HG02759 (cell line): ENCODE data around the gene HLA-DMB.
"Not testable (repeated sequence)": the region's sequence is repeated elsewhere in the genome, so short reads cannot be mapped to it uniquely, and the experiment has no call there.

Source experiments
- ATAC-seq: cut with Tn5 transposase; IDR thresholded peaks from one replicate; pipeline ENCODE4 v1.9.1; 2021; ENCODE audit warnings: mild to moderate bottlenecking, moderate library complexity; ENCODE audit not compliant: unreplicated experiment

HLA-DMB gene

DNA sequence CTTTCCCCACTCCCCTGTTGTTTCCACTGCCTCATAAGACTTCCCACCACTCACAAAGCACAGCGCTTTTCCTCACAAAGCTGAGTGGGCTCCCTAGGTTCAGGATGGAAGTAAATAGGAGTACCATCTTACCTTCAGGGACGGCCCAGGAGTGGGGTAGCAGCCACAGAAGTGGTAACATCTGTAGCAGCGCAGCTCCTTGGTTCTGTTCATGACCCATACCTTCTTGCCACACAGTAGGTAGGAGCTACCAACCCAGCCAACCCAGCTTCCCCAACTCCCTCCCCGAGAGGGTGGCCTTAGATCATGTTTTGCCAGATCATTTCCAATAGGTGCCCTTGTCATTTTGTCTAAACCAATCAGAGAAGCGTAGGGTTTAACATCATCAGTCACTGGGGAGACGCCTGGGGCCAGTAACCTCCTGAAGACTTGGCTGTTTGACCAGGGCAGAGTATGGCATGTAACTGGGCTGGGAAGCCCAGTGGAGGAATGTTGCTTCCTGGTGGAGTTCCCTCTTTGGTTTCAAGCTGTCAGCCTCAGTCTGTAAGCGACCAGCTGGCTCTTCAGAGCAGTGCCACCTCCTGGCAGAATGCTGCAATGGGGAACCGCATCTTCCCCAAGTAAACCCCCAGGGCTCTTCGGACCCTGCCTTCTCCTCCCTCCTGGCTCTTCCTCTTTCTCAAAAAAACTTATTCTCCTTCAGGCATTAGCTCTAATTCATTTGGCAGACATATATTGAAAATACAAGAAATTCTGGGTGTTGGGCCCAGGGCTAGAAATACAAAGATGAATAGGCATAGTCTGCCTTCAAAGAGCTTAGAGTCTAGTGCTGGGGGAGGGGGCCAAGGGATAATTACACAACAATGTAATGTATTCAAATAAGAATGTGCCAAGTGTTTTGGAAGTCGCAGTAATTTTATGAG, 12.2 kb upstream of the HLA-DMB start, which contains the start of gene HLA-DMA:
Gene HLA-DMA, minus strand, starts transcription at position 281 of the 923 bp plus-strand sequence. Its CDS starts 61 bp downstream, at position 220.
- ATAC-seq: peak; percentile 89

DNA sequence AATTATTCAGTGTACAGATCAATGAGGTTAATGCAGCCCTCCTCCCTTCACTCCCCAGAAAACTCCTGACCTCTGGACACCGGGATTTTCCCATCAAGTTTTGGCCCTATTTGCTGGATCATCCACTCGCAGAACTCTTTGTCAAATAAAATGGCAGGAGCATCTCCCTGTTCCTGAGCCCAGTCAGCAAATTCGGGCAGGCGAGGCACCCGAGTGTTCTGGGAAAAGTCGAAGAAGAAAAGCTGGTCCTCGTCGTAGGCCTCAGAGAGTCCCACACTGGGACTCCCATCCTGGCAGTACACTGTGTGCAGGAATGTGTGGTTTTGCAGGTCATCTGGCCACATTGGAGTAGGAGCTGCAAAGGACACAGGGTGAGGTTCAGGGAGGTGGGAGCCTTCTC, 9.6 kb upstream of the HLA-DMB start:
- ATAC-seq: no peak

- ATAC-seq: no peak
Observed at GRCh38 chr6:32950010-32950409, 9.2 kb upstream of the HLA-DMB start.

- no peak for ATAC-seq
Observed at GRCh38 chr6:32949113-32949512, 8.3 kb upstream of the HLA-DMB start.

- ATAC-seq: no peak
Observed at GRCh38 chr6:32947552-32948465, 7.0 kb upstream of the HLA-DMB start.

- ATAC-seq: no peak
Observed at GRCh38 chr6:32946893-32947292, 6.1 kb upstream of the HLA-DMB start.

GRCh38 chr6:32945953-32946352, 5.1 kb upstream of the HLA-DMB start:
- no peak for ATAC-seq

GRCh38 chr6:32945108-32945760, 4.4 kb upstream of the HLA-DMB start:
- no peak for ATAC-seq

DNA sequence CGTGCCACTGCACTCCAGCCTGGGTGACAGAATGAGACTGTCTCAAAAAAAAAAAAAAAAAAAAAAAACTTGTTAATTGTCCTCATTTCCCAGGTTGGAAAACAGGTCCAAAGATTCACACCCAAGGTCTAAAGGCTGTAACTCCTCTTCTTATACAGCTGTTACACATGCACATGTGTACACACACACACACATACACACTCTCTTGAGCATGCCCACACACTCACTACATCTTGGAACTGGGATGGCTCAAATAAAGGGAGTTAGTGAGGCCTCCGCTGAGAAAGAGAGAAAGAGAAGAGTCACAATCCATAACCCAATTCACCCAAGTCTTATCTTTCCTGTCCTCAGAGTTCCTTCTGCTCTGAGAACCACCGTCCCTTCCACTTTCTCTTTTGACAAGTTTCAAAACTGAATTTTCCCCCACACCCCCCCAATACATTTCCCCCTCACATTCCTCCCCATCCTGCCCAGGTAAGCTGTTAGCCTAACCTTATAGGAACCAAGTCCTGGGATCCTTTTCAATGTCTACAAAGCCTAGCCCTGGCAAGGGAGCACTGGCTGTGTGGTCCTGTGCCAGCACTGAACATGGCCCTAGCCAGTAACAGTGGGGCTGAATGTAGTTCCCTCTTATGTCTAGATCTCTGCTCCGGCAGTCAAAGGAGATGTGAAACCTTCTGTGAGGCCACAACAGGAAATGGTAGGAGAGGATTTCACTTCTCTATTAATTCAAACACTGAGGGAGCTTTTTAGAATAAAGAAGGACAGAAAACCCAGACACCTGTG, 3.2 kb upstream of the HLA-DMB start:
- ATAC-seq: peak; percentile 43

- ATAC-seq: not testable (repeated sequence)
Observed at GRCh38 chr6:32942555-32943123, 1.8 kb upstream of the HLA-DMB start.

- ATAC-seq: peak; percentile 61
Observed at GRCh38 chr6:32941214-32941768, 463 bp upstream of the HLA-DMB start.

DNA sequence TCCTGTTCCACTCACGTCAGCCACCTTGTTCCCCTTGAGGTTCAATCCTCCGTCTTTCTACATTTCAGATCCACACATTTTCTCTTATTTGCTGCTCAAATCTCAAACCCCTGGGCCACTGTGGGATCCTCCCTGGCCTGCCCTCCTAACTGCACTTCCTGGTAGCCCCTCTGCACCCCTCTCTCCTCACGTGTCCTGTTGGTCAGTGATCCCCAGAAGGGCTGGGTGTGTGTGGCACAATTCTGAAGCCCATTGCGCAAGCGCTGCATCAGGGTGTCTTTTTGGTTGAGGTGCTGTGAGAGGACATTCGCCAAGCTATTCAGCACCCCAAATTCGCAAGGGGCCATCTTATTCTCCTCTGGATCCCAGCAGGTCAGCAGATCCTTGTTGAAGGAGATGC, 2.3 kb downstream of the HLA-DMB start:
- ATAC-seq: no peak

DNA sequence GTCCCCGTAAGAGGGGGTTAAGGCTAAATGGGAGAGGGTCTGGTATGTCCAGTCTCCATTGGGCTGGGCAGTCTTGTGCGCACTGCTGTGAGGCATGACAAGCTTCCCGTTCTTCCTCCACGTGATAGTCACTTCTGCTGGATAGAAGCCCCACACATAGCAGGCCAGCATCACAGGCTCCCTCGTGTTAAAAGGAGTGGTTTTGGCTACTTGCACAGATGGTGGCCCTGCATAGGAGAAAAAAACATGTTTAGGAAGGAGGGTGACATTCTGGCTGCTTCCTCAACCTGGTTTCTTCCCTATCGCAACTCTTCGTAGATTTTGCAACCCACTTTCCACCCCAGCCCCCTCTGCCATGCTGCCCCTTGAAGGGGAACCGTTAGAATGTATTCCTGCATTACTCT, 3.6 kb downstream of the HLA-DMB start:
- ATAC-seq: no peak

DNA sequence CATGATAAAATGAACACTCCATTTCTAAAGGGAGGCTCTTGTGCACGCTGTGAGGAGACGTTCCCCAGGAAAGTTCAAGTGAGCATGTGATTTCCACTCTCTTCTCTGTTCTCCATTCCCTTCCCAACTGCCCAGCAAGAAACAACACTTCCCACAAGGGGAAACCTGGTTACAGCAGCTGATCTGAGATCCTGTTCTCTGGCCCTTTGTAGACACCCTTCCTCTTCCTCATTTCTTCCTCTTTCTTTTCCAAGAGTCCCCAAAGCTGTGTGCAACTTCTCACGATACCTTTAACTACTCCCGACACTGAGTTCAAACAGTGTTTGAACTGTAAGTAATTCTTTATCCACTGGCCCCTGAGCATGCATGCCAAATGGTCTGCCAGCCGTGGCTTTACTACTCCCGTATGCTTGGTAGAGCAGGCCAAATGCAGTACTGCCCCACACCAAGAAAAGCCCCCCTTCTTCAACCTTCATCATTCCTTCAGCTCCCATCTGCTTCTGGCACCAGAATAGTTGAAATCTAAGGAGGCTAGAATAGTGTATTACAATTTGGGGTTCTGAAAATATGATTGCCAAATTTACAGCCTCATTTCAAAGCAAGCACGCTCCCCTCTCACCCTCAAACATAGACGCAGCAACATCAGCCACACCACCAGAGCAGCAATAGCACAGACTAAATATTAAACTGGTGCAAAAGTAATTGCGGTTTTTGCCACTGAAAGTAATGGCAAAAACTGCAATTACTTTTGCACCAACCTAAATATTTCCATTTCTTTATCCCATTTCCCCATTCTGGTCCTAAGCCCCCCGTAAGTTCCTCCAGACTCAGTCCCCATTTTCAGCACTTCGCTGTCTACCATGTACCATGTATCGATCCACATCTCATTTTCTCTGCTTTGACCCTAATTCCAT, 4.3 kb downstream of the HLA-DMB start:
- no peak for ATAC-seq

DNA sequence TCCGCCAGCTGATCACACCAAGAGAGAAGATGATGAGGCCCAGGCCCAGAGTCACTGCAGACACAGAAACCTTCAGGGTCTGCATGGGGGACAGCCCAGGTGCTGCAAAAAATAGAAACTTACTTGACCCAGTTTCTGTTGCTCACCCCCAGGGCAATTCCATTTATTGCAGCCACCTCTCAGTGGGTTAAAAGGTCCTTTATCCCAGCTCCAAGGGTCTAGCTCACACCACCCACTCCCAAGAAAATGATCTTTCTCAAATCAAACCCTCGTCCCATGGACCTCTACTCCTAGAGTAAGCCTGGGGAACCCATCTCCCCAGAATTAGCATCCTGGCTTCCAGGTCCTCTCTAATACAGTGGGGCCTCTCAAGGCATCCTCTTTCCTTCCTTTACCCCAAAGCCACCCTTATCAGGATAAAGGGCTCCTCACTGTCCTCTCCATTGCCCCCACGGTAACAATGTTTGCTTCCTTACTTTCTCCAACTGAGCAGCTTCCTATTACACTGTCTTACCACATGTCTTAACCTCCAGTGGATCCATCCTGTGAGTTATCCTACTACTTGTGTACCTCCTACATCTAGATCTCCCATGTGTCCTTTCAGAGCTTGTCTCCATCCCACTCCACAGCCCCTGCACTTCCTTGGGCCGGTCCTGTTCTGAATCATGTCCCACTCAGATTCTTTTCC, 5.1 kb downstream of the HLA-DMB start:
- no peak for ATAC-seq

DNA sequence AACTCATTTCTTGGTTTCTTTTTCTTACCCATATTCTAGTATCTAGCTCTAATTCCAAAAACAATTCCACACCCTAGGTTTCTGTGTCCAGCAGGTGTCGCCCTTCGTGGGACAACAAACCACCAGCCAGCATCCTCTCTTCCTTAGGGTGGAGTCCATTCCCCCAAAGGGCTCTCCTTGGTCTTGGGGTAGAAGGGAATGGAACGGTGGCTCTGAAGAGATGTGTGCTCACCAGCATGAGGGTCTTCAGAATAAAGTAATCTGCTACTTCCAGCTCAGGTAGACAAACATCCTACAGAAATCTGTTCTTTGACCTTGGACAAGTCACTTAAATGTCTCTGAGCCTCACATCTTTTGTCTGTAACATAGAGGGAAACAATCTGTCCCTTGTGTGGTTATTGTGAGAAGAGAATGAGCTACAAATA, 7.2 kb downstream of the HLA-DMB start:
- no peak for ATAC-seq

- no peak for ATAC-seq
Observed at GRCh38 chr6:32932132-32932868, 8.5 kb downstream of the HLA-DMB start.
